HepG2 (cell line): ENCODE measurements around the gene SLC25A25. TPM values are rescaled to one million over a fixed set of nuclear protein-coding genes. Genes with fewer than 3 reads are reported as not detected.
A peak's percentile ranks its signal among the peaks of the same experiment; 100 is the strongest.

Experiments used
- CEBPG ChIP-seq: IDR thresholded peaks from 2 replicates; pipeline ENCODE4 v1.6.1; 2016
- ELF4 ChIP-seq: sonication (generic); formaldehyde crosslinking; IDR thresholded peaks from 2 replicates; pipeline ENCODE4 v1.5.0; 2020; ENCODE audit warnings: missing genetic modification reagents, mild to moderate bottlenecking, moderate library complexity, borderline replicate concordance
- GPN1 ChIP-seq: sonication (generic); formaldehyde crosslinking; IDR thresholded peaks from 2 replicates; pipeline ENCODE4 v1.5.1; 2020; ENCODE audit warnings: missing genetic modification reagents, borderline replicate concordance
- IRF2 ChIP-seq: IDR thresholded peaks from 2 replicates; pipeline ENCODE4 v1.6.1; 2018; ENCODE audit warnings: missing genetic modification reagents, missing compliant biosample characterization
- JARID2 ChIP-seq: sonication (generic); formaldehyde crosslinking; IDR thresholded peaks from 2 replicates; pipeline ENCODE4 v1.8.1; 2023; ENCODE audit warnings: missing genetic modification reagents, inconsistent platforms; ENCODE audit not compliant: insufficient replicate concordance
- LCORL ChIP-seq, 2 experiments: fragments of 450-650 bp in 1 of 2; sonication (generic) in 1 of 2; formaldehyde crosslinking in 1 of 2; IDR thresholded peaks; 2 replicates each; pipeline versions ENCODE4 v1.5.0 to v1.6.1; 2017 to 2020; ENCODE audit warnings: antibody characterized with exemption in 1 of 2, missing genetic modification reagents in 1 of 2
- POLR2G ChIP-seq: fragments of 200-400 bp; formaldehyde crosslinking; IDR thresholded peaks from 2 replicates; pipeline ENCODE4 v1.6.1; 2018; ENCODE audit warnings: mild to moderate bottlenecking, low read depth, low read length, moderate library complexity
- TGIF2 ChIP-seq: IDR thresholded peaks from 2 replicates; pipeline ENCODE4 v1.6.1; 2016; ENCODE audit warnings: control low read depth, missing compliant biosample characterization
- YY1 ChIP-seq: IDR thresholded peaks from 2 replicates; pipeline ENCODE4 v1.6.1; 2011; ENCODE audit warnings: low read length, low read depth, moderate library complexity, mild to moderate bottlenecking; ENCODE audit not compliant: insufficient read depth, insufficient replicate concordance
- ZBTB8A ChIP-seq: sonication (generic); formaldehyde crosslinking; IDR thresholded peaks from 2 replicates; pipeline ENCODE4 v1.4.0; 2020; ENCODE audit warnings: mild to moderate bottlenecking, low read depth, missing genetic modification reagents, borderline replicate concordance
- ZMYM3 ChIP-seq: sonication (generic); formaldehyde crosslinking; IDR thresholded peaks from 2 replicates; pipeline ENCODE4 v1.5.1; 2020; ENCODE audit warnings: mild to moderate bottlenecking, missing genetic modification reagents
- ZNF343 ChIP-seq: sonication (generic); formaldehyde crosslinking; IDR thresholded peaks from 2 replicates; pipeline ENCODE4 v1.4.0; 2020; ENCODE audit warnings: mild to moderate bottlenecking, missing genetic modification reagents
- ZNF446 ChIP-seq: sonication (generic); formaldehyde crosslinking; IDR thresholded peaks from 2 replicates; pipeline ENCODE4 v1.5.0; 2020; ENCODE audit warnings: mild to moderate bottlenecking, missing genetic modification reagents
- ZNF543 ChIP-seq: sonication (generic); formaldehyde crosslinking; IDR thresholded peaks from 2 replicates; pipeline ENCODE4 v1.4.0; 2020; ENCODE audit warnings: mild to moderate bottlenecking, missing genetic modification reagents
- ZNF563 ChIP-seq: sonication (generic); formaldehyde crosslinking; IDR thresholded peaks from 2 replicates; pipeline ENCODE4 v1.8.0; 2022; ENCODE audit warnings: mild to moderate bottlenecking, moderate library complexity, missing genetic modification reagents
- ZNF652 ChIP-seq: IDR thresholded peaks from 2 replicates; pipeline ENCODE4 v1.6.1; 2016; ENCODE audit warnings: low read depth, borderline replicate concordance
- ZNF724P ChIP-seq: sonication (generic); formaldehyde crosslinking; IDR thresholded peaks from 2 replicates; pipeline ENCODE4 v1.8.0; 2022; ENCODE audit warnings: missing genetic modification reagents, borderline replicate concordance
- ZNF768 ChIP-seq: sonication (generic); formaldehyde crosslinking; IDR thresholded peaks from 2 replicates; pipeline ENCODE4 v1.4.0; 2020; ENCODE audit warnings: missing genetic modification reagents
- ZNF780A ChIP-seq: sonication (generic); formaldehyde crosslinking; IDR thresholded peaks from 2 replicates; pipeline ENCODE4 v1.8.0; 2022; ENCODE audit warnings: mild to moderate bottlenecking, missing genetic modification reagents, moderate library complexity
- ZSCAN31 ChIP-seq: sonication (generic); formaldehyde crosslinking; IDR thresholded peaks from 2 replicates; pipeline ENCODE4 v1.5.0; 2020; ENCODE audit warnings: low read depth, mild to moderate bottlenecking, missing genetic modification reagents
- polyA plus RNA-seq, 8 experiments: library from polyadenylated mRNA; depleted of rRNA in 3 of 8; stranded (reverse) in 7 of 8; unstranded in 1 of 8; fragments of >200 nt; fragmentation: Illumina TruSeq in 4 of 8; extraction: Trizol in 4 of 8; gene quantifications; 2 replicates each; pipeline versions ENCODE4 v1.2.1 to v1.2.3, GENCODE V29; 2011 to 2016; ENCODE audit warnings: low read depth in 4 of 8, missing spikeins in 1 of 8, mixed read lengths in 1 of 8; ENCODE audit not compliant: insufficient read depth in 1 of 8
- total RNA-seq, 5 experiments: library from RNA; depleted of rRNA; stranded (reverse); fragments of >200 nt; fragmentation: Illumina TruSeq; extraction: Trizol; gene quantifications; 2 replicates each; pipeline ENCODE4 v1.2.3, GENCODE V29; 2016; ENCODE audit warnings: low read depth in 1 of 5
- TF ChIP-seq, protein P1 (sequence below): IDR thresholded peaks from 2 replicates; pipeline ENCODE4 v1.6.1; 2016; ENCODE audit warnings: missing biosample characterization, missing genetic modification reagents, low read depth
- TF ChIP-seq, protein P2 (sequence below): sonication (generic); formaldehyde crosslinking; IDR thresholded peaks from 2 replicates; pipeline ENCODE4 v1.4.0; 2020; ENCODE audit warnings: mild to moderate bottlenecking, low read depth, missing genetic modification reagents
- TF ChIP-seq, protein P3 (sequence below): sonication (generic); formaldehyde crosslinking; IDR thresholded peaks from 2 replicates; pipeline ENCODE4 v1.9.0; 2022; ENCODE audit warnings: low read depth, missing genetic modification reagents

Gene SLC25A25
- total and polyA plus RNA-seq, 2 of the 13 experiments (the other 11 are each of a cell fraction or from before 2014, with no cell fraction given) = 10.5 to 24.8 TPM

DNA sequence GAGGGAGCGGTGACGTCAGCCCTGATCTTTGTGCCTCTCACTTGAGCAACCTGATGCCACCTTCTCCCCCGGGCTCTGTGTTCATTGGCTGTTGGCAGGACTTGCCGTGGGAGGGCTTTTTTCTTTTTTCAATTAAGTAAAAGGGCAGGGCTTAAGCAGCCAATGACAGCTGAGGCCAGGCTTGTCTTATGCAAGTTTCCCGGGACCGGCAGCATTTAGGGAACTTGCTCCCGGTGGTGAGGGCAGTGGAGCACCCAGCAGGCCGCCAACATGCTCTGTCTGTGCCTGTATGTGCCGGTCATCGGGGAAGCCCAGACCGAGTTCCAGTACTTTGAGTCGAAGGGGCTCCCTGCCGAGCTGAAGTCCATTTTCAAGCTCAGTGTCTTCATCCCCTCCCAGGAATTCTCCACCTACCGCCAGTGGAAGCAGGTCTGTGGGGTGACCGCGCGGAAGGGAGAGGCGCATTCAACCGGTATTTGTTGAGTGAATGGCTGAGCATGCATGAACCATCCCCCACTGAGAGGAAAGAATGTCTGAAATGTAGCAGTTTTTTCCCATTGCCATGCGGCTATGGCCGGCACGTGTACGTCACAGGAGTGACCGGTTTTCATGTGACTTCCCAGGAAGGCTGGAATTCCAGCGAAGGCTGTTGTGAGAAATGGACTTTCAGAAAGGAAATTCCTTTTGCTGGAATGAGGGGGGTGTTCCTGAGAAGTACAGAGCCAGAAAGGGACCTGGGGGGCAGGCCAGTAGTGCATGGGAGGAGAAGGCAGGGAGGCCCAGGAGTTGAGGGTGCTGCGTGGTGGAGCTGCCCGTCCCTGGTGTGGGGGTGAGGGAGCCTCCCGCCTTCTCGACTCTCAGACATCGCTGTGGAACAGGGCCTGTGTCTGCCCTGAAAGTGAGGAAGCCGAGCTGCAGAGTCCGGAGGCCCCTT is 30.5 kb downstream of the SLC25A25 start (continued):
- TF ChIP-seq, protein P1, sequence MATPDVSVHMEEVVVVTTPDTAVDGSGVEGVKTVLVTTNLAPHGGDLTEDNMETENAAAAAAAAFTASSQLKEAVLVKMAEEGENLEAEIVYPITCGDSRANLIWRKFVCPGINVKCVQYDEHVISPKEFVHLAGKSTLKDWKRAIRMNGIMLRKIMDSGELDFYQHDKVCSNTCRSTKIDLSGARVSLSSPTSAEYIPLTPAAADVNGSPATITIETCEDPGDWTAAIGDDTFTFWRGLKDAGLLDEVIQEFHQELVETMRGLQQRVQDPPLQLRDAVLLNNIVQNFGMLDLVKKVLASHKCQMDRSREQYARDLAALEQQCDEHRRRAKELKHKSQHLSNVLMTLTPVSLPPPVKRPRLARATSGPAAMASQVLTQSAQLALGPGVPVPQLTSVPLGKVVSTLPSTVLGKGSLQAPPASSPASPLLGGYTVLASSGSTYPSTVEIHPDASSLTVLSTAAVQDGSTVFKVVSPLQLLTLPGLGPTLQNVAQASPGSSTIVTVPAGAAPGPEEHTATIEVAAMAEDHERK = no peak
- TF ChIP-seq YY1 (peak; percentile 21), POLR2G (peak; percentile 99), ZMYM3 (no peak), ZSCAN31 (peak; percentile 65), ZNF563 (CRISPR knock-in tag) (no peak), ZNF543 (CRISPR knock-in tag) (peak; percentile 41), ZNF343 (peak; percentile 25; the same call in 1 of the 2 replicates), IRF2 (CRISPR knock-in tag) (no peak), JARID2 (no peak), ELF4 (0 out of 2 replicates have a peak, but pooled peaks have one; percentile 32), GPN1 (no peak), ZNF652 (CRISPR knock-in tag) (no peak), ZNF724P (CRISPR knock-in tag) (peak; percentile 77; the same call in 1 of the 2 replicates), ZNF768 (CRISPR knock-in tag) (0 out of 2 replicates have a peak, but pooled peaks have one; percentile 17), ZNF780A (CRISPR knock-in tag) (no peak; the same call in 1 of the 2 replicates), ZNF446 (CRISPR knock-in tag) (no peak; the same call in 1 of the 2 replicates), CEBPG (CRISPR knock-in tag) (peak; percentile 90), TGIF2 (peak; percentile 79), LCORL (IDR thresholded peaks at IDR 0.05) (peak; percentile 37; the same call in 1 of the 2 replicates), LCORL (CRISPR knock-in tag; IDR thresholded peaks at IDR 0.05) (no peak; the same call in 1 of the 2 replicates), ZBTB8A (0 out of 2 replicates have a peak, but pooled peaks have one; percentile 8)
- TF ChIP-seq, protein P2, sequence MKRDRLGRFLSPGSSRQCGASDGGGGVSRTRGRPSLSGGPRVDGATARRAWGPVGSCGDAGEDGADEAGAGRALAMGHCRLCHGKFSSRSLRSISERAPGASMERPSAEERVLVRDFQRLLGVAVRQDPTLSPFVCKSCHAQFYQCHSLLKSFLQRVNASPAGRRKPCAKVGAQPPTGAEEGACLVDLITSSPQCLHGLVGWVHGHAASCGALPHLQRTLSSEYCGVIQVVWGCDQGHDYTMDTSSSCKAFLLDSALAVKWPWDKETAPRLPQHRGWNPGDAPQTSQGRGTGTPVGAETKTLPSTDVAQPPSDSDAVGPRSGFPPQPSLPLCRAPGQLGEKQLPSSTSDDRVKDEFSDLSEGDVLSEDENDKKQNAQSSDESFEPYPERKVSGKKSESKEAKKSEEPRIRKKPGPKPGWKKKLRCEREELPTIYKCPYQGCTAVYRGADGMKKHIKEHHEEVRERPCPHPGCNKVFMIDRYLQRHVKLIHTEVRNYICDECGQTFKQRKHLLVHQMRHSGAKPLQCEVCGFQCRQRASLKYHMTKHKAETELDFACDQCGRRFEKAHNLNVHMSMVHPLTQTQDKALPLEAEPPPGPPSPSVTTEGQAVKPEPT (CRISPR knock-in tag) = no peak; the same call in 1 of the 2 replicates
- TF ChIP-seq, protein P3, sequence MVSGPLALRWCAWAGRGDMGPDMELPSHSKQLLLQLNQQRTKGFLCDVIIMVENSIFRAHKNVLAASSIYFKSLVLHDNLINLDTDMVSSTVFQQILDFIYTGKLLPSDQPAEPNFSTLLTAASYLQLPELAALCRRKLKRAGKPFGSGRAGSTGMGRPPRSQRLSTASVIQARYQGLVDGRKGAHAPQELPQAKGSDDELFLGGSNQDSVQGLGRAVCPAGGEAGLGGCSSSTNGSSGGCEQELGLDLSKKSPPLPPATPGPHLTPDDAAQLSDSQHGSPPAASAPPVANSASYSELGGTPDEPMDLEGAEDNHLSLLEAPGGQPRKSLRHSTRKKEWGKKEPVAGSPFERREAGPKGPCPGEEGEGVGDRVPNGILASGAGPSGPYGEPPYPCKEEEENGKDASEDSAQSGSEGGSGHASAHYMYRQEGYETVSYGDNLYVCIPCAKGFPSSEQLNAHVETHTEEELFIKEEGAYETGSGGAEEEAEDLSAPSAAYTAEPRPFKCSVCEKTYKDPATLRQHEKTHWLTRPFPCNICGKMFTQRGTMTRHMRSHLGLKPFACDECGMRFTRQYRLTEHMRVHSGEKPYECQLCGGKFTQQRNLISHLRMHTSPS (CRISPR knock-in tag) = no peak; the same call in 1 of the 2 replicates
